DMS153 treated with DMSO at 0.1 percent for 48 hours (cell line): ENCODE results near the gene UBE2E2.

Experiments used
- DNase-seq: peaks from one replicate; lab custom pipeline; 2025; ENCODE audit not compliant: unreplicated experiment; lab: John Stamatoyannopoulos, UW

The UBE2E2 gene

GRCh38 chr3:23468203-23468602 is 265.1 kb downstream of the UBE2E2 start:
- no peak for DNase-seq

- no peak for DNase-seq
Measured at GRCh38 chr3:23474580-23475357, 271.6 kb downstream of the UBE2E2 start.

GRCh38 chr3:23475446-23475845 is 272.3 kb downstream of the UBE2E2 start:
- DNase-seq = no peak

- DNase-seq = no peak
Measured at GRCh38 chr3:23479026-23479425, 275.9 kb downstream of the UBE2E2 start.

GRCh38 chr3:23479615-23480328 is 276.6 kb downstream of the UBE2E2 start:
- no peak for DNase-seq

GRCh38 chr3:23480329-23480714 is 277.2 kb downstream of the UBE2E2 start:
- no peak for DNase-seq

- DNase-seq = no peak
Measured at GRCh38 chr3:23481011-23481615, 278.0 kb downstream of the UBE2E2 start.

- DNase-seq = no peak
Measured at GRCh38 chr3:23481616-23482278, 278.6 kb downstream of the UBE2E2 start.

GRCh38 chr3:23484386-23484785 is 281.3 kb downstream of the UBE2E2 start:
- no peak for DNase-seq

GRCh38 chr3:23485922-23486321 is 282.8 kb downstream of the UBE2E2 start:
- no peak for DNase-seq

GRCh38 chr3:23487015-23487414 is 283.9 kb downstream of the UBE2E2 start:
- no peak for DNase-seq

- no peak for DNase-seq
Measured at GRCh38 chr3:23488618-23489017, 285.5 kb downstream of the UBE2E2 start.

- DNase-seq = no peak
Measured at GRCh38 chr3:23489300-23490158, 286.4 kb downstream of the UBE2E2 start.

GRCh38 chr3:23490459-23490858 is 287.3 kb downstream of the UBE2E2 start:
- no peak for DNase-seq

- DNase-seq = no peak
Measured at GRCh38 chr3:23492057-23492456, 288.9 kb downstream of the UBE2E2 start.

- DNase-seq = no peak
Measured at GRCh38 chr3:23493889-23494288, 290.8 kb downstream of the UBE2E2 start.

- DNase-seq = no peak
Measured at GRCh38 chr3:23494967-23495366, 291.8 kb downstream of the UBE2E2 start.

- DNase-seq = no peak
Measured at GRCh38 chr3:23495507-23495906, 292.4 kb downstream of the UBE2E2 start.

GRCh38 chr3:23496165-23496564 is 293.0 kb downstream of the UBE2E2 start:
- no peak for DNase-seq

- no peak for DNase-seq
Measured at GRCh38 chr3:23497156-23497555, 294.0 kb downstream of the UBE2E2 start.
